Testis (tissue), 2 donors: ENCODE measurements around the gene NSUN3.

Source experiments
- POLR2A ChIP-seq: fragments of 450-650 bp; IDR thresholded peaks from one replicate; pipeline ENCODE4 v1.6.1; 2017; ENCODE audit warnings: antibody characterized with exemption, mild to moderate bottlenecking, moderate library complexity
- TF ChIP-seq, protein P1 (sequence below), 3 experiments: fragments of 450-650 bp in 2 of 3; fragments of 200-600 bp in 1 of 3; sonication (generic) in 1 of 3; IDR thresholded peaks; one replicate each; pipeline ENCODE4 v1.5.1; 2016 to 2019; ENCODE audit warnings: antibody characterized with exemption in 3 of 3, mild to moderate bottlenecking in 2 of 3, moderate library complexity in 1 of 3

DNA sequence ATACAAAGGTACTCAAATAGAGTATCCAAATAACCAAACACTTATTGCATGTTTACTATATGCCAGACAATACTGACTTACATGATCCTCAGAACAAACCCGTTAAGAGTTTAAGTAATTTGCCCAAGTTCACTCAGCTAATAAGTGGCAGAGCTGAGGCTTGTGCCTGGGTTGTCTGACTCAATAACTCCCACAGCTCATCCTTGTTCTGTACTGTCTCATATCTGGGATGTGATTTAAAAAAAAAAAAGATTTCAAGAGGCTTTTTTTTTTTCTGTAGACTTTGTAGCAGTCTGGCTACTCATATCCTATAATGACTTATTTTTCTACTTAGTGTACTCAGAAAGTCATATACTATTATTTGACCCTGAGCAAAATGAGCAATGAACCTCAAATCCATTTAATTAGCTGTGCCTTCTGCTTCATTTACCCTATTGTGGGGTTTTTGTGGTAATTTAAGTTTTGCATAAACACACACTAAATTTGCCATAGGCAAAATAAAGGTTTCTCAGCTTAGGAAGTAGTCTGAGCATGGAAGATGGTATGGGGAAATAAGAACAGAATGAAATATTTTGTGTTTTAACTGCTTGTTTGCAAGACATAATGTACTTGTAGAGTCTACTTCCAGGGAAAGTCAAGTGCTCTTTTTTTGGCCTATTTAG is 3.1 kb downstream of the NSUN3 start:
- TF ChIP-seq, protein P1, sequence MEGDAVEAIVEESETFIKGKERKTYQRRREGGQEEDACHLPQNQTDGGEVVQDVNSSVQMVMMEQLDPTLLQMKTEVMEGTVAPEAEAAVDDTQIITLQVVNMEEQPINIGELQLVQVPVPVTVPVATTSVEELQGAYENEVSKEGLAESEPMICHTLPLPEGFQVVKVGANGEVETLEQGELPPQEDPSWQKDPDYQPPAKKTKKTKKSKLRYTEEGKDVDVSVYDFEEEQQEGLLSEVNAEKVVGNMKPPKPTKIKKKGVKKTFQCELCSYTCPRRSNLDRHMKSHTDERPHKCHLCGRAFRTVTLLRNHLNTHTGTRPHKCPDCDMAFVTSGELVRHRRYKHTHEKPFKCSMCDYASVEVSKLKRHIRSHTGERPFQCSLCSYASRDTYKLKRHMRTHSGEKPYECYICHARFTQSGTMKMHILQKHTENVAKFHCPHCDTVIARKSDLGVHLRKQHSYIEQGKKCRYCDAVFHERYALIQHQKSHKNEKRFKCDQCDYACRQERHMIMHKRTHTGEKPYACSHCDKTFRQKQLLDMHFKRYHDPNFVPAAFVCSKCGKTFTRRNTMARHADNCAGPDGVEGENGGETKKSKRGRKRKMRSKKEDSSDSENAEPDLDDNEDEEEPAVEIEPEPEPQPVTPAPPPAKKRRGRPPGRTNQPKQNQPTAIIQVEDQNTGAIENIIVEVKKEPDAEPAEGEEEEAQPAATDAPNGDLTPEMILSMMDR (IDR thresholded peaks at IDR 0.05), result no peak
- no peak for TF ChIP-seq POLR2A
